H9 (cell line): ENCODE results near the gene RNF180. TPM values are rescaled to one million over a fixed set of nuclear protein-coding genes. Genes with fewer than 3 reads are reported as not detected.
"Not testable (repeated sequence)": the region's sequence is repeated elsewhere in the genome, so short reads cannot be mapped to it uniquely, and the experiment has no call there.

Experiments used
- DNase-seq: peaks from one replicate; pipeline ENCODE4 v3.0.0-alpha.2; 2017
- H2AFZ ChIP-seq: one replicate; pipeline ENCODE4 v1.6.1; 2013; ENCODE audit warnings: mild to moderate bottlenecking, low read length, control low read depth, moderate library complexity
- H2AK5ac ChIP-seq: 2 replicates; pipeline ENCODE4 v1.6.1; 2013; ENCODE audit warnings: low read length, control low read depth, mixed read lengths; ENCODE audit not compliant: insufficient read length
- H2BK120ac ChIP-seq: one replicate; pipeline ENCODE4 v1.6.1; 2013; ENCODE audit warnings: low read depth, mild to moderate bottlenecking, low read length, control low read depth, inconsistent platforms; ENCODE audit not compliant: poor library complexity, severe bottlenecking
- H2BK12ac ChIP-seq: 2 replicates; pipeline ENCODE4 v1.6.1; 2013; ENCODE audit warnings: low read length, control low read depth, mixed read lengths, low read depth; ENCODE audit not compliant: insufficient read length
- H2BK15ac ChIP-seq: 2 replicates; pipeline ENCODE4 v1.6.1; 2013; ENCODE audit warnings: low read depth, low read length, control low read depth
- H2BK20ac ChIP-seq: one replicate; pipeline ENCODE4 v1.6.1; 2013; ENCODE audit warnings: low read depth, mild to moderate bottlenecking, low read length, control low read depth, inconsistent platforms; ENCODE audit not compliant: poor library complexity, severe bottlenecking
- H2BK5ac ChIP-seq: 2 replicates; pipeline ENCODE4 v1.6.1; 2013; ENCODE audit warnings: low read length, control low read depth, mixed read lengths; ENCODE audit not compliant: insufficient read length
- H3K14ac ChIP-seq: 2 replicates; pipeline ENCODE4 v1.6.1; 2013; ENCODE audit warnings: low read length, control low read depth; ENCODE audit not compliant: insufficient read depth
- H3K18ac ChIP-seq: 2 replicates; pipeline ENCODE4 v1.6.1; 2013; ENCODE audit warnings: low read depth, mild to moderate bottlenecking, mixed read lengths, low read length, control low read depth; ENCODE audit not compliant: insufficient read length
- H3K23ac ChIP-seq: 2 replicates; pipeline ENCODE4 v1.6.1; 2013; ENCODE audit warnings: low read length, control low read depth, mixed read lengths, low read depth; ENCODE audit not compliant: insufficient read length
- H3K23me2 ChIP-seq: 2 replicates; pipeline ENCODE4 v1.6.1; 2013; ENCODE audit warnings: low read depth, mild to moderate bottlenecking, mixed read lengths, low read length, control low read depth; ENCODE audit not compliant: insufficient read length, poor library complexity, severe bottlenecking
- H3K27ac ChIP-seq: 2 replicates; pipeline ENCODE4 v1.5.1; 2013; ENCODE audit warnings: low read length, control low read depth, mixed read lengths, low read depth; ENCODE audit not compliant: insufficient read length
- H3K27me3 ChIP-seq: 2 replicates; pipeline ENCODE4 v1.6.1; 2013; ENCODE audit warnings: low read length, control low read depth, inconsistent platforms; ENCODE audit not compliant: insufficient read depth
- H3K4ac ChIP-seq: 2 replicates; pipeline ENCODE4 v1.6.1; 2013; ENCODE audit warnings: low read depth, mild to moderate bottlenecking, control low read depth, inconsistent platforms, low read length, moderate library complexity
- H3K4me1 ChIP-seq: 2 replicates; pipeline ENCODE4 v1.6.1; 2013; ENCODE audit warnings: low read length, control low read depth, inconsistent platforms; ENCODE audit not compliant: insufficient read depth
- H3K4me2 ChIP-seq: 2 replicates; pipeline ENCODE4 v1.6.1; 2013; ENCODE audit warnings: low read length, control low read depth, mixed read lengths; ENCODE audit not compliant: insufficient read length, insufficient read depth
- H3K56ac ChIP-seq: 2 replicates; pipeline ENCODE4 v1.6.1; 2013; ENCODE audit warnings: low read depth, mild to moderate bottlenecking, mixed read lengths, low read length, control low read depth; ENCODE audit not compliant: insufficient read length
- H3K79me1 ChIP-seq: 2 replicates; pipeline ENCODE4 v1.6.1; 2013; ENCODE audit warnings: low read depth, mild to moderate bottlenecking, moderate library complexity, low read length, control low read depth, inconsistent platforms; ENCODE audit not compliant: insufficient read depth, poor library complexity, severe bottlenecking
- H3K79me2 ChIP-seq: 2 replicates; pipeline ENCODE4 v1.6.1; 2013; ENCODE audit warnings: low read length, control low read depth, inconsistent platforms; ENCODE audit not compliant: insufficient read depth
- H3K9ac ChIP-seq: 2 replicates; pipeline ENCODE4 v1.6.1; 2013; ENCODE audit warnings: low read length, control low read depth, mixed read lengths; ENCODE audit not compliant: insufficient read length; ENCODE audit errors: extremely low read depth
- H3K9me3 ChIP-seq: one replicate; pipeline ENCODE4 v1.6.1; 2013; ENCODE audit warnings: low read depth, low read length, inconsistent platforms; ENCODE audit not compliant: control insufficient read depth
- H3T11ph ChIP-seq: one replicate; pipeline ENCODE4 v1.6.1; 2013; ENCODE audit warnings: mild to moderate bottlenecking, low read length, control low read depth, inconsistent platforms
- H4K20me1 ChIP-seq: one replicate; pipeline ENCODE4 v1.6.1; 2013; ENCODE audit not compliant: control insufficient read depth, insufficient read length, insufficient read depth
- H4K5ac ChIP-seq: 2 replicates; pipeline ENCODE4 v1.6.1; 2013; ENCODE audit warnings: low read depth, mild to moderate bottlenecking, mixed read lengths, low read length, control low read depth; ENCODE audit not compliant: insufficient read length
- H4K8ac ChIP-seq: replicated peaks from 2 replicates; pipeline ENCODE4 v1.6.1; 2013; ENCODE audit warnings: low read length, control low read depth, mixed read lengths, low read depth; ENCODE audit not compliant: insufficient read length
- H4K91ac ChIP-seq: 2 replicates; pipeline ENCODE4 v1.6.1; 2013; ENCODE audit warnings: low read depth, mild to moderate bottlenecking, moderate library complexity, mixed read lengths, low read length, control low read depth; ENCODE audit not compliant: insufficient read length
- H3K27ac Mint-ChIP-seq, 3 experiments: 2 replicates in 2 of 3; 3 replicates in 1 of 3; pipeline ENCODE4 v1.8.0; 2020 to 2021; ENCODE audit warnings: mixed read lengths in 3 of 3, mild to moderate bottlenecking in 1 of 3, moderate library complexity in 1 of 3
- H3K27me3 Mint-ChIP-seq: 2 replicates; pipeline ENCODE4 v1.8.0; 2021; ENCODE audit warnings: low read depth, mild to moderate bottlenecking, moderate library complexity, mixed read lengths
- H3K36me3 Mint-ChIP-seq, 3 experiments: 2 replicates in 2 of 3; 3 replicates in 1 of 3; pipeline ENCODE4 v1.8.0; 2020 to 2021; ENCODE audit warnings: low read depth in 3 of 3, mixed read lengths in 3 of 3; ENCODE audit not compliant: insufficient read depth in 1 of 3
- H3K4me1 Mint-ChIP-seq, 2 experiments: 2 replicates each; pipeline ENCODE4 v1.8.0; 2020; ENCODE audit warnings: mixed read lengths in 2 of 2
- H3K4me3 Mint-ChIP-seq, 2 experiments: 2 replicates in 1 of 2; 3 replicates in 1 of 2; pipeline ENCODE4 v1.8.0; 2020 to 2021; ENCODE audit warnings: mild to moderate bottlenecking in 2 of 2, mixed read lengths in 2 of 2, moderate library complexity in 1 of 2
- H3K9me3 Mint-ChIP-seq, 2 experiments: 2 replicates in 1 of 2; 3 replicates in 1 of 2; pipeline ENCODE4 v1.8.0; 2020; ENCODE audit warnings: mild to moderate bottlenecking in 2 of 2, mixed read lengths in 2 of 2, moderate library complexity in 1 of 2
- WGBS: extraction: QIAGEN DNeasy Blood & Tissue Kit; methylation state at CpG from one replicate; pipeline ENCODE4 v1.1.7; 2013; ENCODE audit warnings: missing lambda C conversion rate, low lambda C conversion rate, mixed read lengths; ENCODE audit not compliant: insufficient read length; ENCODE audit errors: extremely low coverage; 5-methylcytosine and 5-hydroxymethylcytosine counted together
- total RNA-seq: library from RNA; stranded (reverse); gene quantifications from 2 replicates; pipeline ENCODE4 v1.2.1, GENCODE V29; 2021

Gene RNF180
- total RNA-seq, 1 experiment from 2014 or later, result 2.5 TPM

GRCh38 chr5:64407103-64407825 is 241.6 kb downstream of the RNF180 start:
- not testable (repeated sequence) for H3K27ac Mint-ChIP-seq, H3K27ac ChIP-seq, H3K27me3 Mint-ChIP-seq, H2BK120ac ChIP-seq, H3K4me1 ChIP-seq, H2AK5ac ChIP-seq, H4K8ac ChIP-seq, H3K56ac ChIP-seq, H3T11ph ChIP-seq, H2BK20ac ChIP-seq, H3K79me2 ChIP-seq, H2AFZ ChIP-seq, H3K79me1 ChIP-seq, H3K36me3 Mint-ChIP-seq, H3K23ac ChIP-seq, H3K18ac ChIP-seq, H3K27me3 ChIP-seq, H2BK5ac ChIP-seq, H3K14ac ChIP-seq, H3K4ac ChIP-seq, H3K23me2 ChIP-seq, H3K9ac ChIP-seq, H3K4me2 ChIP-seq, H4K5ac ChIP-seq, H4K91ac ChIP-seq, H3K4me3 Mint-ChIP-seq, H3K9me3 ChIP-seq, H4K20me1 ChIP-seq, H2BK15ac ChIP-seq, H2BK12ac ChIP-seq
- H3K4me1 Mint-ChIP-seq, result peaks cover 14 to 15% of the 10 kb centered on the region in 2 experiments
- peaks cover 12 to 13% of the 10 kb centered on the region in 2 experiments; a peak in 4 of 5 replicates for H3K9me3 Mint-ChIP-seq
- peak; percentile 53 for DNase-seq
- no CpG with 5 or more reads among the region's 5 CpGs for WGBS
